Memory B cell (primary cell): ENCODE data around the gene TEX26.

Experiments
- ATAC-seq: fragments of 150-1000 bp; cut with Tn5 transposase; 2 replicates; pipeline ENCODE4 v1.10.0; 2021; ENCODE audit warnings: low read depth, mild to moderate bottlenecking, moderate library complexity
- DNase-seq, 2 donors: peaks; one replicate each; pipeline ENCODE4 v3.0.0; 2022; ENCODE audit warnings: low spot score in 2 of 2
- H3K27ac Mint-ChIP-seq: one replicate; pipeline ENCODE4 v1.8.0; 2022; ENCODE audit warnings: mild to moderate bottlenecking, moderate library complexity, mixed read lengths
- H3K27me3 Mint-ChIP-seq: one replicate; pipeline ENCODE4 v1.8.0; 2022; ENCODE audit warnings: mixed read lengths
- H3K36me3 Mint-ChIP-seq: one replicate; pipeline ENCODE4 v1.8.0; 2022; ENCODE audit warnings: mild to moderate bottlenecking, mixed read lengths
- H3K4me1 Mint-ChIP-seq: one replicate; pipeline ENCODE4 v1.8.0; 2022; ENCODE audit warnings: mixed read lengths
- H3K4me3 Mint-ChIP-seq: one replicate; pipeline ENCODE4 v1.8.0; 2022; ENCODE audit warnings: mild to moderate bottlenecking, moderate library complexity, mixed read lengths
- H3K9me3 Mint-ChIP-seq: one replicate; pipeline ENCODE4 v1.8.0; 2022; ENCODE audit warnings: mixed read lengths

Gene TEX26

GRCh38 chr13:30932481-30933353 lies at the start of gene TEX26:
Gene TEX26, plus strand, starts transcription at chr13:30932656. Its CDS starts 60 bp downstream, at chr13:30932716.
- Mint-ChIP-seq H3K27ac (no peak within 1 kb of the TSS), H3K36me3 (no peaks in the 10 kb centered on the region), H3K4me1 (no peaks in the 10 kb centered on the region), H3K27me3 (peaks cover 15% of the 10 kb centered on the region), H3K9me3 (peaks cover 3% of the 10 kb centered on the region), H3K4me3 (no peak within 1 kb of the TSS)
- DNase-seq (no peak), ATAC-seq (no peak)

DNA sequence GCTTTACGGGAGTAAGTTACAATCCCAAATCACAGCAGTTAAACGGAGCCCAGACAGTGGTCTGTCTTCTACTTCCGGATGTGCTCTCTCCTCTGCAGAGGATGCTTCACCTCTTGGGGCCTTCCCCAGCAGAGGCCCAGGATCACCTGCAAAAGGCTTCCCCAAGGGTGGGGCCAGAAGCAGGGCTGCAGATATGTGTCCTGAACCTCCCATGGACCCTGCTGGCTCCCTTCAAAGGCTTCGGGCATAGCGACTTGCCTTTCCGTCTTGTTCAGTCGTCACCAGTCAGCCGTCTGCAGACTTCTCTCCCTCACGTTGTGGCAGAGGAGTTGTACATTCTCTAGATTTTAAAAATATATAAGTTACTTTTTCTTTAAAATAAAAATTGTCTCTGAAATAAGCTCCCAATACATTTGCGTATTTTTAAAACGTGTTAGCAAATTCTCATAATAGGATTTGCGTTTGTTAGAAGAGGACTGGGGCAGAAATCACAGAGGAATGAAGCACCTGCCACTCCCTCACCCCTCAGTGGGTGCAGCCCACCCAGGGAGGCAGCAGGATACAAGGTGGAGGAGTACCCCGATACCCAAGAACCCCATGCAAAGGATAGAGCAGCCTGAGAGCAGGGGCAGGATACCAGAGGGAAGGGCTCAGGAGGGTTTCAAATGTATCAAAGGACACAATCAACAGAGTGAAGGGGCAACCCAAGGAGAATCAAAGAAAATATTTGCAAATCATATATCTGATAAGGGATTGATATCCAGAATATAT lies 49.3 kb upstream of the TEX26 start:
- Mint-ChIP-seq H3K4me3 (no peak overlapping the region), H3K27me3 (peaks cover 2% of the 10 kb centered on the region), H3K36me3 (peaks cover 2% of the 10 kb centered on the region), H3K4me1 (no peaks in the 10 kb centered on the region), H3K27ac (no peak overlapping the region), H3K9me3 (peaks cover 6% of the 10 kb centered on the region)
- DNase-seq = no peak
- no peak for ATAC-seq

GRCh38 chr13:30884543-30884942 lies 47.9 kb upstream of the TEX26 start:
- Mint-ChIP-seq H3K27me3 (peaks cover 3% of the 10 kb centered on the region), H3K9me3 (peaks cover 7% of the 10 kb centered on the region), H3K36me3 (peaks cover 2% of the 10 kb centered on the region), H3K27ac (no peak overlapping the region), H3K4me1 (no peaks in the 10 kb centered on the region), H3K4me3 (no peak overlapping the region)
- DNase-seq (no peak), ATAC-seq (no peak)

DNA sequence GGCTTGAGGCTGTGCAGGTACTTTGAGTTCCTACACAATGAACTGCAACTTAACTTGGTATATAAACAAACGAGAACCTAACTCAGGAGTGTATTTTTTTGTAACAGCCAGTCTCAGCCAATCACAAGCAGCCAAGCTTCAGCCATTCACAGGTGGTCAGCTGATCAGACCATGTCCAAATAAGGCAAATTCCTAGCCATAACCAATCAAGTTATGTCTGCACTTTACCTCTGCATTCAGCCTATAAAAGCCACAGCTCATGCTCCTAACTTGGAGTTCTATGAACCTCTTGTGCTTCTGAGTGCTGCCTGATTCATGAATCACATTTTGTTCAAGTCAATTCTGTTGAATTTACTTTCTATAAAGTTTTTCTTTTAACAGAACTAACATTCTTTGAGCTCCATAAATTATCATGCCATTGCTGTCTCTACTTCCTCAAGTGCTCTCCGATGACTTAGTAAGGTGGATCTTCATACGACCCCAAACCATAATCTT lies 43.2 kb upstream of the TEX26 start:
- Mint-ChIP-seq H3K36me3 (no peaks in the 10 kb centered on the region), H3K9me3 (peaks cover 4% of the 10 kb centered on the region), H3K27ac (no peak overlapping the region), H3K4me3 (no peak overlapping the region), H3K27me3 (peaks cover 8% of the 10 kb centered on the region), H3K4me1 (no peaks in the 10 kb centered on the region)
- no peak for DNase-seq
- ATAC-seq = no peak

- peaks cover 10% of the 10 kb centered on the region for H3K27me3 Mint-ChIP-seq
- H3K9me3 Mint-ChIP-seq = peaks cover 1% of the 10 kb centered on the region
- ATAC-seq (no peak), DNase-seq (no peak)
- H3K4me3 Mint-ChIP-seq = no peak overlapping the region
- H3K27ac Mint-ChIP-seq = no peak overlapping the region
- no peaks in the 10 kb centered on the region for H3K36me3 Mint-ChIP-seq
- no peaks in the 10 kb centered on the region for H3K4me1 Mint-ChIP-seq
Observed at GRCh38 chr13:30892966-30893365, 39.5 kb upstream of the TEX26 start.

DNA sequence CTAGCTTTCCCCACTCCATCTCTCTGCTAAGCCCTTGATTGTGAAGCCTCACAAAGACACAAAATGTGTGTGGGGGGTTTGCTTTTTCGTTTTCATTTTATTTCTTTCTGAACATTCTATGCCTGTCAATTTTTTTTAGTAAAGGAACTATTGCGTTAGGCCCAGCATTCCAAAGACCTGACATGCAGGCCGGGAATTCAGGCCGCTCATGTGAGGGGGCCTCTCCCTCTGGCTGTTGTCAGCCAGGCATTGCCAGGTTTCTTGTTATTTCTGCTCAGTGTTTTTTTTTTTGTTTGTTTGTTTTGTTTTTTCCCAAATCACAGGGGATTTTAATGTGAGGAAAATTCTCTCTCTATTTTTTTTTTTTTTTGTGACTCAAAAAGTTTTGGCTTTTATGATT lies 36.7 kb upstream of the TEX26 start:
- peaks cover 18% of the 10 kb centered on the region for H3K27me3 Mint-ChIP-seq
- no peak overlapping the region for H3K4me3 Mint-ChIP-seq
- no peak overlapping the region for H3K27ac Mint-ChIP-seq
- H3K4me1 Mint-ChIP-seq = peaks cover 6% of the 10 kb centered on the region
- DNase-seq = no peak
- ATAC-seq = no peak
- no peaks in the 10 kb centered on the region for H3K36me3 Mint-ChIP-seq
- no peaks in the 10 kb centered on the region for H3K9me3 Mint-ChIP-seq

DNA sequence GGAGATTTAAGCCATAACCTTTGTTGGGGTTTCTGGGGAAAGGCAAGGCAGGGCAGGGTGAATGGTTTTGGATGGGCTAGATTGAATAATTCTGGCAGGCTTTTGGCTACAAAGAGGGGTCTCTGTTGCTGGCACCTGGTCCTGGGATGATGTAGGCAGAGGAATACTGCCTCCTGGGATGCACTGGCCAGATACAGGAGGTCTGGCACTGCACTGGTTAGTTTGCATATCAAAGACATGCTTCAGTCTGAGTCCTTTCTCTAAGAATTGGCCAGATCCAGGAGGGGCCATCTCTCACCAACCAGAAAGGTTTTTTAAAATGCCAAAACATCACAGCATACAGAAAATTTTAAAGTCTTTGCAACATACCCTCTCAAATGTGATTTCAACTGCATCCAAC lies 34.4 kb upstream of the TEX26 start:
- Mint-ChIP-seq H3K36me3 (no peaks in the 10 kb centered on the region), H3K4me3 (no peak overlapping the region), H3K27me3 (peaks cover 18% of the 10 kb centered on the region), H3K4me1 (peaks cover 6% of the 10 kb centered on the region), H3K27ac (no peak overlapping the region), H3K9me3 (no peaks in the 10 kb centered on the region)
- no peak for DNase-seq
- no peak for ATAC-seq

GRCh38 chr13:30898678-30899241 lies 33.7 kb upstream of the TEX26 start:
- H3K4me3 Mint-ChIP-seq = no peak overlapping the region
- H3K4me1 Mint-ChIP-seq = peaks cover 6% of the 10 kb centered on the region
- peaks cover 16% of the 10 kb centered on the region for H3K27me3 Mint-ChIP-seq
- no peaks in the 10 kb centered on the region for H3K9me3 Mint-ChIP-seq
- ATAC-seq = no peak
- H3K27ac Mint-ChIP-seq = no peak overlapping the region
- no peaks in the 10 kb centered on the region for H3K36me3 Mint-ChIP-seq
- DNase-seq = no peak

GRCh38 chr13:30900436-30900835 lies 32.0 kb upstream of the TEX26 start:
- Mint-ChIP-seq H3K27ac (no peak overlapping the region), H3K36me3 (no peaks in the 10 kb centered on the region), H3K27me3 (peaks cover 32% of the 10 kb centered on the region)

DNA sequence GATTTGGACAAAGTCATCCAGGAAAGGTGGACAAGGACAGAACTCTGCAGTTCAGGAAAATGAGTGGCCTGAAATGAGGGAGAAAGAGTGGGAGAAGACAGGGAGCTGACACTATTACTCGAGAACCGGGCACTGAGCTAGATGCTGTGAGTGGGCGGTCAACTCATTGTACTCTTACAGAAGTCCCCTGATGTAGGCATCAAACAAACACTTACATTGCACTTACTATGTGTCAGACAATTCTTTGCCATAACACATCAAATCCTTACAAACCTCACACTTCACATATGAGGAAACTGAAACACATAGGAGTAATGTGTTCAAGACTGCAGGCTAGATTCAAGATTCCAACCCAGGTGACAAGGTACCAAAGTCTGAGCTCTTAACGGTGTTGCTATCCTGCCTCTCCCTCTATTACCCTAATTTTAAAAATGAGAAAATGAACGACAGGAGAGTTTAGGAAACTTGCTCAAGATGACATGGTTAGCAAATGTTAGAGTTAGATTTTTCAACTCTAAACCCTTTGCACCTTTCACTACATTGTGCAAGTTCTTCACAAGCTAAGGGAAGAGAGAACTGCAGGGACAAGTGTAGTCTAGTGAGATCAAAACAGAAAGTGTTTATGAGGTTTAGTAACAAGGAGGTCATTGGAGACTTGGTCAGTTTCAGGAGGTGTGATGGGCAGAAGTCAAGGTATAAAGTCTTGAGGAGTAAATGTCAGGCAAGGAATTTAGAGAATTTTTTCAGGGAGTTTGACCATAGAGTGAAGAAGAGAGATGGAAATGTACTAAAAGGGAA lies 31.3 kb upstream of the TEX26 start:
- Mint-ChIP-seq H3K4me3 (no peak overlapping the region), H3K4me1 (peaks cover 6% of the 10 kb centered on the region), H3K27me3 (peaks cover 35% of the 10 kb centered on the region), H3K27ac (no peak overlapping the region), H3K9me3 (no peaks in the 10 kb centered on the region), H3K36me3 (no peaks in the 10 kb centered on the region)
- DNase-seq (no peak), ATAC-seq (no peak)

More at GRCh38 chr13:30900436-30900835, 32.0 kb upstream of the TEX26 start:
- DNase-seq (no peak), ATAC-seq (no peak)
- Mint-ChIP-seq H3K4me1 (peaks cover 6% of the 10 kb centered on the region), H3K4me3 (no peak overlapping the region), H3K9me3 (no peaks in the 10 kb centered on the region)

- Mint-ChIP-seq H3K27ac (no peak overlapping the region), H3K9me3 (no peaks in the 10 kb centered on the region), H3K27me3 (peaks cover 35% of the 10 kb centered on the region), H3K4me3 (no peak overlapping the region), H3K36me3 (no peaks in the 10 kb centered on the region), H3K4me1 (peaks cover 12% of the 10 kb centered on the region)
- DNase-seq (no peak), ATAC-seq (no peak)
Observed at GRCh38 chr13:30904043-30904442, 28.4 kb upstream of the TEX26 start.

GRCh38 chr13:30905932-30906383 lies 26.5 kb upstream of the TEX26 start, which contains the start of gene MEDAG:
Gene MEDAG, plus strand, starts transcription at chr13:30906271. Its CDS starts 245 bp downstream, at chr13:30906516.
- no peak for ATAC-seq
- Mint-ChIP-seq H3K27ac (no peak within 1 kb of the TSS), H3K4me3 (no peak within 1 kb of the TSS), H3K9me3 (no peaks in the 10 kb centered on the region), H3K4me1 (peaks cover 6% of the 10 kb centered on the region), H3K36me3 (no peaks in the 10 kb centered on the region), H3K27me3 (peaks cover 26% of the 10 kb centered on the region)
- no peak for DNase-seq

DNA sequence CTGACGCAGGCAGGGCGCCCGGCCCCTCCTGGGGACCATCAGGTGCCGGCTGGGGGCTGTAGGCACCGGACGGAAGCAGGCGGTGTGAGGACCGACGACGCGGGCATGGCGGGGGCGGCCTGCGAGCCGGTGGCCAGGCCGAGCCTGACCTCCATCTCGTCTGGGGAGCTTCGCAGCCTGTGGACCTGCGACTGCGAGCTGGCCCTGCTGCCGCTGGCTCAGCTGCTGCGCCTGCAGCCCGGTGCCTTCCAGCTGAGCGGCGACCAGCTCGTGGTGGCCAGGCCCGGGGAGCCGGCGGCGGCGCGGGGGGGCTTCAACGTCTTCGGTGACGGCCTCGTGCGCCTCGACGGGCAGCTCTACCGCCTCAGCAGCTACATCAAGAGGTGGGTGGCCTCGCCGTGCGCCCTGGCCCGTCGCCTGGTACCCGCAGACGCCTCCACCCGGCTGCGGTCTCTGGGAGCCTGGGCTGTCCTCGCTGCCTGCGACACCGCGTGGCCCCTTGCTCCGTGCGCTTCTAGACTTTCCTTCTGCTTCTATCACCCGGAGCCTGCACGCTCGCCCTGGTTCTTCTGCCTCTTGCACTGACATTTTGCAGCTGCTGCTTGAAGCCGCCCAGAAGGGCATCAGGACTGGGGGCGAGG lies 25.9 kb upstream of the TEX26 start:
- H3K4me1 Mint-ChIP-seq = peaks cover 6% of the 10 kb centered on the region
- ATAC-seq (no peak), DNase-seq (no peak)
- H3K27ac Mint-ChIP-seq = no peak overlapping the region
- no peaks in the 10 kb centered on the region for H3K36me3 Mint-ChIP-seq
- peaks cover 27% of the 10 kb centered on the region for H3K27me3 Mint-ChIP-seq
- H3K4me3 Mint-ChIP-seq = no peak overlapping the region
- no peaks in the 10 kb centered on the region for H3K9me3 Mint-ChIP-seq
